Panc1 (cell line): ENCODE results near the gene RPS6KA3.

Source experiments
- CTCF ChIP-seq: fragments of 450-650 bp; IDR thresholded peaks from 2 replicates; pipeline ENCODE4 v1.5.1; 2017; ENCODE audit warnings: mild to moderate bottlenecking
- POLR2AphosphoS5 ChIP-seq: IDR thresholded peaks from 2 replicates; pipeline ENCODE4 v1.6.1; 2012; ENCODE audit warnings: mild to moderate bottlenecking, low read depth, low read length, moderate library complexity
- REST ChIP-seq, 2 experiments: IDR thresholded peaks; 2 replicates each; pipeline ENCODE4 v1.6.1; 2011 to 2012; ENCODE audit warnings: low read depth in 2 of 2, control low read depth in 1 of 2, low read length in 1 of 2, mild to moderate bottlenecking in 1 of 2, moderate library complexity in 1 of 2; ENCODE audit not compliant: insufficient read depth in 1 of 2
- TCF7L2 ChIP-seq: IDR thresholded peaks from 2 replicates; pipeline ENCODE4 v1.6.1; 2011; ENCODE audit warnings: mild to moderate bottlenecking, low read depth, low read length, inconsistent platforms

GRCh38 chrX:20311505-20311904 lies 44.8 kb upstream of the RPS6KA3 start:
- TF ChIP-seq POLR2AphosphoS5, result no peak
- no peak for TF ChIP-seq CTCF
- TF ChIP-seq REST (IDR thresholded peaks at IDR 0.05; ENCODE audit: insufficient read depth in 1 of 2, low read depth in 2 of 2, low read length in 1 of 2), result no peak
- TF ChIP-seq TCF7L2, result no peak
